GM21360 (cell line): Measurements from ENCODE around the gene TMEM204.

ENCODE experiments used
- ATAC-seq: cut with Tn5 transposase; IDR thresholded peaks from one replicate; pipeline ENCODE4 v1.9.1; 2021; ENCODE audit warnings: mild to moderate bottlenecking, moderate library complexity; ENCODE audit not compliant: unreplicated experiment

Gene TMEM204

DNA sequence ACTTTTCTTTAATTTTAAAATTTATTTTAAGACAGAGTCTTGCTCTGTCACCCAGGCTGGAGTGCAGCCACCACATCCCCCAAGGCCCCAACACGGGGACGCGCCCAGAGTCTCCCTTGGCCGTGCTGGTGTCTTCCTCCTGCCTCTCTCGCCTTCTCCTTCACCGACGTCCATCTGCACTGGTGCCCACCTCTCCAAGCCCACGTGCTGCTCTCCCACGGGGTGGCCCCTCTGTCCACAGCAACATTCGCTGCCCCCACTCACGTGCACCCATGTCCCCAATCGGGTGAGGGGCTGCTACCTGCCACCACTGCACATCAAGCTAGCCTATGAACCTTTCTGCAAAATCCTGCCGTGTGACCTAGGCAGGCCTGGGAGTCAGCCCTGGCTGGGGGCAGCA is 3.1 kb downstream of the TMEM204 start:
- no peak for ATAC-seq

DNA sequence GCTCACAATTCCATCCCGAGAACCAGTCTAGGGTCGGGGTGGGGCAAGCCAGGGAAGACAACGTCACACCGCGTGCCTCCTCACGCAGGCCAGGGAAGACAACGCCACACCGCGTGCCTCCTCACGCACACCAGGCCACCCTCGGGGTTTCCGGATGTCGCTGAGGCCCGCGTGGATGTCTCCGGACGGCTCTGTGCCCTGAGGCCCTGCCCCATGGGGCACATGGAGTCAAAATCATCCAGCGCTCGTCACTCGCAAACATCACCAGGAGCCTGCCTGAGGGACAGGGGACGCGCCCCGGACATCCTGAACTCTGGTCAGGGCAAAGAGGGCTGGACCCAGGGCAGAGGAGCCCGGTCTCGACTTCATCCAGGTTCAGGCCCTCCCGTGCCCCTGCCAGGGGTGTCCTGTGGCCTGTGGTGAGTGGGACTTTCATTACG is 3.7 kb downstream of the TMEM204 start:
- ATAC-seq = no peak

DNA sequence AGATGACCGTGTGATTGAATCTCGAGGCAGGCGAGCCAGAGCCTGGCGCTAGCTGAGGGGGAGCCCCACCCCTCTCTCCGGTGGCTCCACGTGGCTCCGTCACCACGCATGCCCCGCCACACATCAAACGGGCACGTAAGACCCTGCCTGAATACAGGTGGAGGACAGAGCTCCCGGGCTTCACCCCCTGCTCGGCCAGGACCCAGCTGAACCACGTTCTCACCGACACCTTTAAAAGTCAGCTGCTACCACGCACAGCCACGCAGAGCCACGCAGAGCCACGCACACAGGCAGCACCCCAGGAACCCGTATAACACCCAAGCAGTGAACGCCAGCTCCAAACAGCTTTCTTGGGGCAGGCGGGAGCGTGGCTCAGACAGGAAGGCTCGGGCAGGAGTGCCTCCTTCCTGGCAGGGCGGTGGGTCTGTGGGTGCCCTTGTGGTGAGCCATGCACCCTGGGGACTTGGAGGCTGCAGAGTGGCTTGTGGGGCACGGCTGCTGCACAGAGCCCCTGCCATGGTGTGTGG is 4.4 kb downstream of the TMEM204 start:
- no peak for ATAC-seq

DNA sequence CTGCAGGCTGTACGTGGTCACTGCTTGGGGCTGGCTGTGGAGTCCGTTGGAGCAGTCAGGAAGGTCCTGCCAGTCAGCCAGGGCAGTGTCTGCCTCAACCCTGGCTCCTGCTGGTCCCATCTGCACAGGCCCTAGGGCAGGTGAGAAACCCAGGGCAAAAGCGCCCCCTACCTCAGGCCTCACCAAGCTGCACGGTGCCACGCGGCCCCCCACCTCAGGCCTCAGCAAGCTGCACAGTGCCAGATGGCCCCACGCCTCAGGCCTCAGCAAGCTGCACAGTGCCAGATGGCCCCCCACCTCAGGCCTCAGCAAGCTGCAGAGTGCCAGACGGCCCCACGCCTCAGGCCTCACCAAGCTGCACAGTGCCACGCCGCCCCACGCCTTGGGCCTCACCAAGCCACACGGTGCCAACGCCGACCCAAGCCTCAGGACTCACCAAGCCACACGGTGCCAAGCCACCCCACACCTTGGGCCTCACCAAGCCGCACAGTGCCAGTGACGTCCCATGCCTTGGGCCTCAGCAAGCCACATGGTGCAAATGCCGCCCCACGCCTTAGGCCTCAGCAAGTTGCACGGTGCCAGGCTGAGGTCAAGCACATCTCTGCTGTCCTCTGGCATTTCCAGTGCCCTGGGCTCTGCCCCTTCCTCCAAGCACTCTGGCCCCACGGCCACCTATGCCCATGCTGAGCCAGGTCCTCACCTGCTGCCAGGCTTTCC is 5.5 kb downstream of the TMEM204 start:
- ATAC-seq = no peak

DNA sequence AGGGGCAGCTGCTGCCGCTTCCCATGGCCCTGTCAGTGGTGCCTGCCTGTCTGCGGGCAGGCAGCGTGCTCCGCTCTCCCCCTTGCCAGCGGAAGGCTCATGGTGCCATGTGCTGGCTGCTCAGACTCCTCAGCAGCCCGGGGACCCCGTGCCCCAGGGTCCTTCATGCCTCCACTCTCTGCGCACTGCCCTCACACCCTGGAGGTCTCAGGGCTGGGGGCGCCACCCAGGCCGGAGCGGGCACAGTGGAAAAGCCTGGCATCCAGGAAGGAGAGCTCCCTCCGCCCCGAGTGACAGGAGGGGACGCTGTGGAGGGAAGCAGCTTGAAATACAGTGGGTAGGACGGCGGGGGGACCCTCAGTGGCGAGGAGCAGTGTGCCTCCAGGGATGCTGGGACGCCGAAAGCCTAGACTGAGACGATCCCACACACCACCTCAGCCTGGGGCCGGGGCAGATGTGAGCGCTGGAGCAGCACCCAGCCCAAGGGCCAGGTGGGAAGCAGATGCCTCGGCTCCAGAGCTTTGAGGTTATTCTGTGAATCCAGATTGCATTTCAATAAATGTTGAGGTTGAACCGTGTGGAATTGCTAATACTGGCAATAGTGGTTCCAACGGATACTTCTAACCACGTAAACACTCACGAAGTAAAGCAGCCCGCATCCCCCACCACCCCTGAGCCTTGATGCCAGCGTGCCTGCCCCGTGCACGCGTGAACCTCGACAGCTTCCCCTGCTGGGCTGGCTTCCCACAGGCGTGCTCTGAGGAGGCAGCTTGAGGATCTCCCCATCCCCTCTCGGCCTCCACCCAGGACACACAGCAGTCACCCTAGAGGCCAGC is 6.5 kb downstream of the TMEM204 start:
- no peak for ATAC-seq

DNA sequence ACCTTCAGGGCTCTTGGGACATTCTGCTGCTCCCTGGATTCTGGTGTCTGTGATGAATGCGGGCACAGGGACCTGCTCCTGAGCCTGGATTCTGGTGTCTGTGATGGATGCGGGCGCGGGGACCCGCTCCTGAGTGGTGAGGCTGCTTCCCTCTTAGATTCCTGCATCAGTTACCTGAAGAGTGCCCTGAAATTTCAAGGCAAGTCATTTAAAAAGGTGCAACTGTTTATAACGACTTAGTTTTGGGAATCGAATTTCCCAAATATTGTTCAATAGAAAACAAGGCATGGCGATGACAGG is 7.0 kb downstream of the TMEM204 start:
- ATAC-seq = no peak

DNA sequence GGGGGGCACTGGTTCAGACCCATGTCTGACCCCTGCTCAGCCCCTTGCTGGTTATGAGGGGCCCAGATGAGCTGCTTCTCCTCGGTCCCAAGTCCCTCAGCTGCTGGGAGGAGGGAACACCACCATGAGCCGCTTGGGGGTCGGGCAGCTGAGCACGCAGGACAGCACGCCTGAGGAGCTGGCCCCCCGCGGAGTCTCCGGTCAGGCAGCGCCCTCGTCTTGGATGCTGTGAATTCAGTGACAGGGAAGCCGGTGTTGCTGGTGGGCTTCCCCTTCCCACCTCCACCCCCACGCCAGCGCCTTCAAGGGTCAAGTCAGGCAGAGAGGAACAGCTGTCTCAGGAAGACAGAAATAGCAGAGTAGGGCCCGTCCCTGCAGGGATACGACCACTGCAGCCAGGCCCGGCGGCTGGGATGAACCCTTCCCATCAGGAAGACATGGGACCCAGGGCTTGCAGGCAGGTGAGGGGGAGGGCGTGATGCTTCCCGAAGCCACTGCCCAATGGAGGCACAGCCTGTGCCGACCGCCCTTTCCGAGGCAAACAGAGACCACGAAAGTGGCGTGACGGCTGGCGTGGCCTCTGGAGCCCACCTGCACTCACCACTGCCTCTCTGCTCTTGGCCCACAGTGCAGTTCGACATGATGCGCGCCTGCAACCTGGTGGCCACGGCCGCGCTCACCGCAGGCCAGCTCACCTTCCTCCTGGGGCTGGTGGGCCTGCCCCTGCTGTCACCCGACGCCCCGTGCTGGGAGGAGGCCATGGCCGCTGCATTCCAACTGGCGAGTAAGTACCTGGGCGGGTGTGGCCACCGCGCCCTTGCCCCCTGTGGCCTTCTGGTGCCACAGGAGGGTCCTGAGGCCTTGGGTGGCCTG is 8.1 kb downstream of the TMEM204 start:
- no peak for ATAC-seq

DNA sequence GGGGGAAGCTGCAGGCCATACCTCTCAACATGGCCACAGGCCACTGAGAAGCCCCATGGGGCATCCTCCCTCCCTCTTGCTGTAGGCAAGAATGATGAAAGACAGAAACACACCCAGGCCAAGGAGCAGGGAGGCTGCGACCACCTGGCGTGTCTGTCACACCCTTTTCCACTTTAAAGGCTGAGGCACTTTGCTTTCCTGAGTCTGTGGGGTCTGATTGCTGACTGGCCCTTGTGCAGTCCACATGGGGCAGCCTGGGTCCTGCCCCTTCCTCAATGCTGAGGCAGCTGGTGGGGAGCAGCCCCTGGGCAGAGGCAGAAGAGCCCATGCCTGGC is 8.7 kb downstream of the TMEM204 start:
- ATAC-seq = no peak

DNA sequence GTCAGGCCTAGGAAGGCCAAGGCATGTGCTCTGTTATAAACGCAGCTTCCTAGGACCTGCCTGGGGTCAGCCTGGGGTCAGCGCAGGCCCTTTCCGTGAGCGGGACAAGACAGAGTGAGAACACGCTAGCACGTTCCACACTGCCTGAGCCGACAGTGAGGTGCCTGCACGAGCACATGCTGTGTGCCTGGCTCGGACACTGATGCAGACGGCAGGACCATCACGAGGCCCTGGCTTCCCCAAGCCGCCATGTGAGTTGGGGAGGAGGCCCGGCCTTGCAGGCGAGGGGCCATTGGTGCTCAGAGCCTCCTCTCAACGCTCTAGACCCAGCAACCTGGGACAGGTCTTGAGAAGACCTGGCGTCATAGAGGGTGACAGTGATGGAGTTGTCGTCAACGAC is 9.1 kb downstream of the TMEM204 start:
- no peak for ATAC-seq

DNA sequence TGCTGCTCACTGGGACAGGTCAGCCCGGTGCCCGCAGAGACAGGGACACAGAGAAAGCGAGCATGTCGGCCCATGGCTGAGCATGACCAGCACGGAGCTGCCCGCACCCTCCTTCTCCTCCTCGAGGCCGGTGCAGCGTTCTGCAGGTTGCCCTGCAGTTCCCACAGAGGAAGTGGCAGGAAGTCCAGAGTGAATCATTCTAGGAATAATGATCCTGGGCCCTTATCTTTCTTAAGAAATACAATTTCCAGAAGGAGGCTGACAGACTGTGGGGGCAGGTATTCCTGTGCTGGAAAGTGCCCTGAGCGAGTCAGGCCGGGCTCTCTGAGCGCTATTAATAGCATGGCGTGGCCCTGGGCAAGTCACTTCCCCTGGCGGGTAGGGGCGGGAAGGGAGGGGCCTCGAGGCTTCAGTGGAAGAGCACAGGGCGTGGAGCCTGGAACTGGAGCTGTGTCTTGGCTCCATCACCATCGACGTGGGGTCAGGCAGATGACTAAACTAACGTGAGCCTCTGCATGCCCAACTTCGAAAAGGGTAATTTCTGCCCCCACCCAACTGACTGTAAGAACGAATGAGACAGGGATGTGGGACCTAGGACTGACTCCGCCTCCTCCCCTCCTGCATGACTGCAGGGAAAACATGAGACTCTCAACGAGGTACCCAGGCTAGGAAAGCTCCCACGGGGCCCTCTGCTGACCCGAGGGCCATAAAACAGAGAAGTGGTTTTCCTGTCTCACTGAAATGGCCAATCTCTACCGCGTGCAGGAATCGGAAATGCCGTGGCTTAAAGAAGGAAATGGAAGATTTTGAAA is 9.8 kb downstream of the TMEM204 start:
- no peak for ATAC-seq

DNA sequence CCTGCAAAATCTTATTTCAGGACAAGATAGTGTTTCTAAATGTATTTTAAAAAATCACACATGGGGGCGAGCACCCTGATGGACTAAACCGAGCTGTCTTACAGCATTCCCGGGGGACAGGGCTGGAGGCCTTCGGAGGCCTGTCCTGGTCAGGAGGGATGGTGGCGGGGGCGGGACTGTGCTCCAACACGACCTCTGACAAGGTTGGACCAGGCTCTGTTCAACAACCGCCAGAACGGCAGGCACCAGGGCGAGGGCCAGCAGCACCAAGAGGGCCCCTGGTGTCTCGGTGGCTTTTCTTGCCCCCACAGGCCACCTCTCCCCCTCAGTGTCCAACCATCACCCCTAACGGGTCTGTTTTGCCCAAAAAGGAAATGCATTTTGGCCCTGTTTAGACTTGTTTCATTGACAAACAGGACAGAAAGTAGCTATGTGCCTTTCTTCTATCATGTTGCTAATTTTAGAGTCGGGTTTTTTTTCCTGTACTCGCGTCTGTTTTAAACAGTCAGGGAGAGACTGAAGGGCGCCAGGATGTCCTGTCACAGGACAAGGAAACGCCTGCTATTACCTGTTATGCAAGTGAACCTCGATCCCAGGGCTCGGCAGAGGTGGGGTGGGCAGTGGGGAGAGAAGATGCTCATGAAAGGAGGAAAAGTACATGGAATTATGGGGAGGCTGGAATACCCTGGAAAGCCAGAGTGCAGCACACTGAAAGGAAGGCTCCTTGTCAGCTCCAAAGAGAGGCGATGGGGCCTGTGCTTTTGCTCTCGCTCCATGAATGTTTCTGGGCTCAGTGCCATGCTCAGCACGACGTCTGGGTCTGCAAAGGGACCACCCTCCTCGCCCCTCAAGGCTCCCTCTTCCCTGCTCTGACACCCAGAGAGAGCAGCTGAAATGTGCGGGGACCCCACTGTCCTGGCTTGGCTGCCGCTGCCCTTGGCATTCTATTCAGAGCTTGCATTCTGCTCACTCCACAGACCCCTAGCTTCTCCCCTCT is 11.9 kb downstream of the TMEM204 start:
- ATAC-seq = no peak

DNA sequence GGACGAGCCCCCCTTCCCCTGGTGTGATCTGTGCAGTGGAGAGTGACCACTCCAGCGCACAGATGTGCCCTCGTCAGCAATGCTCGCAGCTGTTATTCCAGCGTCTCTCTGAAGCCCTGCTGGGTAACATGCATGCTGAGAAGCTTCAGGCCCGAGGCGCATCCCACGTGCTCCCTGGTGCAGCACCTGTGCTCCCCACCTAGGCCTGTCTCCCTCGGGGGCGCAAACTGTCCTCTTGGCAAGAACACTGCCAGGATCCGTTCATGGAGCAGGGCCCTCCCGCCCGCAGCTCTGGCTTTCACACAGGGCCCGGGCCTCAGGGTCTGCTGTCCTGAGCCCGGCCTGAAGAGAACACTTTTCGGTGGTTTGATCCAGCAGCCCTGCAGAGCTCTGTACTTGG is 13.0 kb downstream of the TMEM204 start:
- no peak for ATAC-seq

DNA sequence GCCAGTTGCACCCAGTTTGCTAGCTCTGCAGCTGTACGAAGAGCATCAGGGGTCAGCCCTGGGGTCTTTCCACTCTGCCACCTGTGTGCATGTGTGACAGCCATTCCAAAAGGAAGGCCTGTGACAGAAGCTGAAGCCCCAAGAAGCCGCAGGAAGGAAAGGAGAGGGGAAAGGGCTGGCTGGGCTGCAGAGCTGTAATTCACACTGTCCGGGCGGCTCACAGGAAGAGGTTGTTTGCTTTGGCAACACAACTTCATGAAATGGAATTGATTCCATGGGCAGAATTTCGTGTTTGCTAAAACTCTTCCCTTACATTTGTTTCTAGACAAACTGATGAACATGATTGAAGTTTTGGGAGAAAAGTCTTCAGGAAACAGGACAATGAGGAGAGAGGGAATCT is 14.8 kb downstream of the TMEM204 start:
- ATAC-seq = no peak

DNA sequence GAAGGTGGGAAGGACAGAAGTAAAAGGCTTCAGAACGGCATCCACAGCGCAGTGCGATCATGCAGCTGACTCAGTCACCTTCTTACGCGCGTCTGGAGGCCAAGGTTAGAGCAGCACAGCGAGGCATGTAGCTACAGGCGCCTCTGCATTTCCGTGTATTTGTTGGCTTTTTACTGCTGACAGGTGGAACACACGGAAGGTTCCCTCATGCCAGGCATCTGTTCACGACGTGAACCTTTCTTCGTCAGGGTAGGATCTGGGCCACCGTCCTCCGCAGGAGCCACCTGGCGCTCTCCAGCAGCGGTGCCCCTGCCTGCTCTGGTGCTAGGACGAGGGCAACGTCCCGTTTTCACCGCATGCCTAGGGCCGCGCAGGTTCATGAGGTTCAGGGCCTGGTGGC is 15.3 kb downstream of the TMEM204 start:
- ATAC-seq = no peak

DNA sequence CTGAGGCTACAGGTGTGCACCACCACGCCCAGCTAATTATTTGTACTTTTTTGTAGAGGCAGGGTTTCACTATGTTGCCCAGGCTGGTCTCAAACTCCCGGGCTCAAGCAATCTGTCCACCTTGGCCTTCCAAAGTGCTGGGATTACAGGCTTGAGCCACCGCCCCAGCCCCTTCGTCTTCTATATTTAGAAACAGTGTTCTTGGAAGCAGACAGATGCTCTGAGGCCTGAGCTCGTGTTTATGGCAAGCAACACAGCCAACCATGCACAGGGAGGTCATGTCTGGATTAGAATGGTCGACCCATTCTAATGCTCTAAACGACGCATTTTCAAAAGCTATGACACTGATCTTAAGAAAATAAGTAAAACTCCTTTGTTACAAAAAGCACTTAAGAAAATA is 16.6 kb downstream of the TMEM204 start:
- ATAC-seq = no peak

DNA sequence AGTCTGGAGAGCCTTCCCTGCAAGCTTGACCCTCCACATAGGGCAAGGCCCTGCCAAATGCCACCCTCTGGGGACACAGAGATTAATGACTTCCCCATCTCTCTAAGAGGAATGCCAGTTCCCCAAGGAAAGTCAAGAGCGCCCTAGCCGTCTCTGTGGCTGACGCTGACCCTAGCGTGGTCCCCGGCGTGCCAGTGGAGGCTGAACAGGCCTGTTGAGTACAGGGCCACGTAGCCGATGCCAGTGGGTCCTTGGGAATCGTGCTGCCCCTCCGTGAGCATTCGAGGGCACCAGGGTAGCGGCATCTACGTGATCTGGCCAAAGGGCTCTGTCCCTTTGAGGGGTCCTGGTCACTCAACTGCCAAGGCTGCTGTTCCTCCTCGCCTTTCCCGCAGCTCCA is 17.2 kb downstream of the TMEM204 start:
- ATAC-seq = no peak

DNA sequence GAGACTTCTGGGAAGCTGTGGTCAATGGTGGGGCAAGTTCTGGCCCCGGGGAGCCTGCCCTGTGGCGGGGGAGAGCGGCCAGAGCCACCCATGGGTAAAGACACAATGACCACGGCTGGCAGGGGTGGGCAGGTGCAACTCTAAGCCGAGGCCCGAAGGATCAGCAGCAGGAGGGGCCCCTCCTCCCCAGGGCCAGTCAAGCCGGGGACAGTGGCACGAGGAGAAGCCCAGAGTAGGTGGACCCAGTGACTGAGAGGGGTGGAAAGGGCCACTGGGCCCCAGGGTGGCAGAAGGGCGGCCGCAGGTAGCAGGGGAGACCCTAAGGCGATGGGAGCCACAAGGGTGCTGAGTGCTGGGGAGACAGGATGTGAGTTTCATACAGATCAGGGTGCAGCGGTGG is 17.7 kb downstream of the TMEM204 start:
- no peak for ATAC-seq

DNA sequence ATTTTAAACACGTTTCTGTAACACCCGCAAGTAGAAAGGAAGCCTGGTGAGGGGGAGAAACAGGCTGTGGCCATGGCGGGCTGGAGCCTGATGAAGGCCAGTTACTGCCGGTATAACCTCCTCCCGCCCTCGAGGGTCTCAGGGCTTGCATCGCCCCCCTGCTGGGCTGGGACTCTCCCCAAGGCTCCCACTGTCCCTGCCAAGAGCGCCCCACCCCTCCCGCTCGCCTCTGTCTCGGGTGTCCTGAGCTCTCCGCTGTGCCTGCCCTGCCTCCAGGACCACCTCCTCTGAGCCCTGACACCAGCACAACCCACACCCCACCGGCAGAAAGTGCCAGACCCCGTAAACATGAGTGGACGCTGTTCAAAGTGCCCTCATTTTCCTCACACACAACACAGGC is 18.7 kb downstream of the TMEM204 start:
- ATAC-seq = no peak
